NCI-H460 (cell line): ENCODE data around the gene TM7SF3. TPM values are rescaled to one million over a fixed set of nuclear protein-coding genes. Genes with fewer than 3 reads are reported as not detected.
"Not testable (repeated sequence)": the region's sequence is repeated elsewhere in the genome, so short reads cannot be mapped to it uniquely, and the experiment has no call there.

Experiments
- DNase-seq: peaks from one replicate; pipeline ENCODE4 v3.0.0-alpha.2; 2016; ENCODE audit warnings: low read depth; ENCODE audit errors: extremely low read depth
- total RNA-seq: library from RNA; depleted of rRNA; stranded (reverse); fragments of >200 nt; shearing (Covaris generic); gene quantifications from 2 replicates; pipeline ENCODE4 v1.2.3, GENCODE V29; 2014

The TM7SF3 gene
- total RNA-seq, 1 experiment from 2014 or later, result 117 TPM

- DNase-seq, result not testable (repeated sequence)
Observed at GRCh38 chr12:27017163-27017823, 3.1 kb upstream of the TM7SF3 start.

DNA sequence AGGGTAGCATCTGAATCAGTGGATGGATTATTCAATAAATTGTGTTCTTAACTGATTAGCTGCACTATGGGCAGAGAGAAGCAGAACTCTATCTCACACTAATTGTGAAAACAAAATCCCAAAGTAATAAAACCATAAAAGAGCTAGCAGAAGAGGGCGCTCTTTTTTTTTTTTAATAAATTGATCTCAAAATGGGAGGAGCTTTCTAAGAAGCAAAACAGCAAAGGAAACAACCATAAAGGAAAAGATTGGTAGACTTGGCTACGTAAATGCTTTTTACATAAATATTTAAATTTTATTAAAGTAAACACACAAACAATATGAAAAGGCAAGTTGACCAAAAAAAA, 1.5 kb upstream of the TM7SF3 start:
- DNase-seq, result no peak

DNA sequence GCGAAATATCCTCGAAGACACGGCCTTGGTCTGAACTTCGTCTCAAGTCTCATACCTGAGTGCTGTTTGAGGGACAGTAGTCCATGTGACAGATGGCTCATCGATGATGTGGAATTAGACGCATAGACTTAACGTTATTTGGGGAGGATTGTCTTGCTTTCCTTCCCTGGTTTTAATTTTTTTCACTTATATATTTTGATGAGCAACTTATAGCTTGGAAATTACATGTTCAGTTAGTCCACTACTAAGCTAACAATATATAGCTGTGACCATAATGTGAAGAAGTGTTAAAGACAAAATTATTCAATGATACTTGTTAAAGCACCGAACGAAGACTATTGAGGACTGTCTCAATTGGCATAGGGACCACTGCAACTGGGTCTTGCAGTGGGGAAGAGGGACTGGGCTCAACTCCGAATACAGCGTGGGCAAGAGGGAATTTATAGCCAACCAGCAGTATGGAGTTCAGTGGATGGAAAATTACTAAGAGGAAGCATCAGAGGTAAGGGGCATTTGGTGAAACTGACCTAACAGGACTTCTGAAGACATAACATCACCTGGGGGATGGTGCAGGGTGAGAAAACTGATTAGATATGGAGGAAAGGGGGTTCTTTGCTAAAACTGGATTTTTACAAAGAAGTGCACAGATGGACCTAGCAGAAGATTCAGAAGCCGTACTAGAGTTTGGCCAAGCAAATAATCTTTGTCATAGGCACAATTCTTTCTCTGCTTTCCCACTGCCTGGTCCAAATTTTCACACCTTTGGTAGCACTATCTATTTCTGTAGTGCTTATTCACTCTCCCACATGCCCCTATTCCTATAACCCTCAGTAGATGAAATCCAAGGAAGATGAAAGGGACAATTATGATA, 910 bp upstream of the TM7SF3 start:
- DNase-seq, result no peak

DNA sequence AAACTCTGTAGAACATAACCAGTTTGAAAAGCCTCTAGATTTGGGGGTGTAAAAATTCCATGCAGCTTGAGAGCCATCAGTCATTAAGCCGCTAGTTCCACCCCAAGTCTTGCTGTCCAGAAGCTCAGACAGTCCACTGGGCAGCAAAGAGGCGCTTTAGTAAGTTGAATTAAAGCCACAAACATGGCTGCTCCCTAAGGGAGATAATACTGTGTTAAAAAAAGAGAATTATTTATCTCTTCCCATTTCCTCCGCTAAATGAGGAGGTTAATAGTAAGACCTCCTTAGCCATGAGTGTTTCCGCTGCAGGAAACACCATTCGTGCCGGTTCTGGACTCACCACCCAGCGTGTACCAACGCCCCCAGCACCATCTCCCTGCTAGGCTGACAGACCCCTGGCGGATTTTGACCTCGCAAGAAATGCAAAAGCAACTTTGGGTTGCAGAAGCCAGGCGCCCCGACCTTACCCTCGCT, 536 bp downstream of the TM7SF3 start:
- DNase-seq, result no peak

GRCh38 chr12:27012982-27013255, 1.3 kb downstream of the TM7SF3 start:
- no peak for DNase-seq

DNA sequence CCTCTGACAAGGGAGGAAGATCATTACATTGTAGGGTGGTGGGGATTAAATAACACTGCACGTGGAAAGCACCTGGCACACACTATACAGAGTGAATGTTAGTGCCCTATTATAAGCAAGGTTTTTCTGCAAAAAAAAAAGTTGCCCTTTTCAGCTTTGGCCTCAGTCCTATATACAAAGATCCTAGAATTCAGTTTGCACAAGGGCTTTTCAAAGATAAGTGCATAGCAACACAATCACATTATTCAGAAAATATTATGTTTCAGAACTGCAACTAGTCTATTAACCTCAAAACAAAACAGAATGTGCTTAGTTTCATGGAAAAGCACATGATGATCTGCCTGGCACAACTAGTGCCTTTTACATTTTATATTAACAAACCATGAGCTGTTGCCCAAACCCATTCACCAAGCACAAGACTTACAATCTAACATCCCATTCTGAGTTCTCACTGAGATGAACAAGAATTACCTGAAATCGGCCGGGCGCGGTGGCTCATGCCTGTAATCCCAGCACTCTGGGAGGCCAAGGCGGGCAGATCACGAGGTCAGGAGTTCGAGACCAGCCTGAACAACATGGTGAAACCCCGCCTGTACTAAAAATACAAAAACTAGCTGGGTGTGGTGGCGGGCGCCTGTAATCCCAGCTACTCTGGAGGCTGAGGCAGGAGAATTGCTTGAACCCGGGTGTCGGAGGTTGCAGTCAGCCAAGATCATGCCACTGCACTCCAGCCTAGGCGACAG, 1.8 kb downstream of the TM7SF3 start:
- no peak for DNase-seq

DNA sequence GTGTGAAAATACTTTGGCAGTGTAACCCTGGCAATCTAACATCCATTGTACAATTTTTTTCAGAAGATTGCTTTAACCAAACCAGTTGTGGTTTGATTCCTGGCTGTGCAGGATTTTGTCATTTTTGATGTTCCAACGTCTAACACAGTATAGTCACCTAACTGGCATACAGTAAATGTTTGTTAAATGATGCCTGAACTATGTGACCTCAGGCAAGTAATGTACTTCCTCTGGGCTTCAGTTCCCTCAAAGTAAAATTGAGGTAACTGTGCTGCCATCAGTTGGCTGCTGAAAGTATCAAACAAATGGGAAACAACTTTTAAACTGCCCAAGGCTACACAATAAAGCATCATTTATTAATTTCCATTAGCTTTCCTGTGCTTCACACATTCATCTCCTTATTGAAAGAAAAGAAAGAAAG, 4.3 kb downstream of the TM7SF3 start:
- no peak for DNase-seq

DNA sequence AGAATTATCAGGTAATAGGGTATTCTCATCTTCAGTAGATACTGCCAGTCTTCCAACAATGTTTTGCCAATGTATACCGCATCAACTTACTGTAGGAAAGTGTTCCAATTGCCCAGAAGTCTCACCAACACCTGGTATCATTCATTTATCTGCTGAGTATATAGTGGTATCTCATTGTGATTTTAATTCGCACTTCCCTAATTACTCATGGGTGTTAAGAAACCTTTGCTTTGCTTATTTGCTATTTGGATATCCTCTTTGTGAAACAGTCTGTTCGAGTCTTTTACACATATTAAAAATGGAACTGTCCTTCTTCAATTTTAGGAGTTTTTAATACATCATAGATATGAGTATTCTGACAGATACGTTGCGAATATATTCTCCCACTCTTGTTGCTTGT, 6.1 kb downstream of the TM7SF3 start:
- no peak for DNase-seq

DNA sequence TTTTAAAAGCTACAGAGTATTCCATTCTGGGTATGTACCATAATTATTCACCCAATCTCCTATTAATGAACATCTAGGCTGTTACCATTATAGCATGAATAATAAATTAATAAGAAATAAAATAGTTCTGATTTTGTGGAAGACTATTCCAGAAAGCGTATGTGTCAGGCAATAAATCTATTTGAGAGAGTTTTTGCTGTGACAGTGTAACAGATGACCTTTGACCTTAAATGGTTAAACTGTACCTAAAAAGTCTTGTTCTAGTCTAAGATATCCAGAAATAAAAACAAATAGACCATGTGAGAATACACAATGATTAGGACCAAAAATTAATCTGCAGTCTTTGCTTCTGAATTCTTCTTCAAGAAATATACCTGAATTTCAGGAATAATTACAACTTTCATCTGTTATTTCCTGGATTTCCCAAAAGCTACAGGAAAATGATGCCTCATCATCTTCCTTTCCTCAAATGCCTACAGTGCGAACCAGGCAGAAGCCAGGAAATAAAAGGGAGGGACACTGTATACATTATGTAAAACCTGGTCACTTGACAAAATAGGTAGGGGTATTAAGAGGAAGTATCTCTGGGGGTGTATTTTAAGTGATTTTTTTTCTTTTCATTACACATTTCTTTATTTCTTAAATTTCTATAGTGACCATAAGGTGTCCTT, 7.3 kb downstream of the TM7SF3 start:
- no peak for DNase-seq

DNA sequence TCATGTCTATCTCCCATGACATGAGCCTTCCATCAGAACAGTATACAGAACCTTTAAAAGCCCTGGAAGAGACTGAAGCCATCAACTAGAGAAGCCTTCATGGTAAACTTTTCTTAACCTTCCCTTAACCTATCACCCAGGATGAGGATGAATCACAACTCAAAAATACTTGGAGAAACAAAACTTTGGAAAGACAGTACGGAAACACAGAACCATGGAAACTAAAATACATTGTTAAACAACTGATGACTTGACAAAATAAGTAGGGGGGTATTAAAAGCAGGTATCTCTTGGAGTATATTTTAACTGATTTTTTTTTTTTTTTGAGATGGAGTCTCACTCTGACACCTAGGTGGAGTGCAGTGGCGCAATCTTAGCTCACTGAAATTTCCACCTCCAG, 8.7 kb downstream of the TM7SF3 start:
- DNase-seq, result no peak

DNA sequence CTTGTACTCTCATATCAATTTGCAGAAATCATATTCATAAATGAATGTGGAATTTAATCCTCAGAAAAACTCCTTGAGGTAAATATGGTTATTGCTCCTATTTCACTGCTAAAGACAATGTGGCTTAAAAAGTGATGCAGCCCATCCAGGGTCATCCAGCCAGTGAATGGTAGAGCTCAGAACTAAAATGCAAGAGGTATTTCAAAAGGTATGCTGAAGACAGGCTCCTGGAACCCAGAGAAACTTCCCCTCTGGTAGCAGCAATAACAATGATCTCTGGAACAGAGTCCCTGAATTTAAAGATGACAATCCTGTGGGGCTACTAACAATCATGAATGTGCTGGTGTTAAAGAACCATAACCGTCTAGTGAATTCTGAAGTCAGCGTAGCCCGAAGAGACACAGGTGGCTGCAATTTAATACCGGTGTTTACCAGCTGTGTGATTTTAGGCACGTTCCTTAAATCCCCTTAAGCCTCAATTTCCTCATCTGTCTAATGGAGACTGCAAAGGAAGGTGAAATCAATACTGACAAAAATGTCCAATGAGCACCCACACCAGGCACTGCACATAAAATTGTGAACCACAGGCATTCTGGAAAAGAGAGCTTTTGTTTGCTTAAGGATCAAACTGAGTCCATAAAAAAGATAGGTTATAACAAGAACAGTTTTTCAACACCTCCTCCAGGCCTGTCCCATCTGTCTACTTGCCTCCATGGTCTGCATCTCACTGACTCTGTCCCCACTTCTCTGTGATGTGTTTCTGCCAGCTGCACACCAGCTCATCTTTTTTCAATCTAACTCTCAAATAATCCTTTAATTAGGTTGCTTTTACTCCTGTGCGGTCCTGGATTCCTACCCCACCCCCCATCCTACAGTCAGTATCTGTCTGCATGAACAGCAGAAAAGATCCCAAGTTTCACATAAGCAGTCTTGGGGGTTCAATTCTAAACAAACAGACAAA, 10.5 kb downstream of the TM7SF3 start:
- DNase-seq, result no peak

- DNase-seq, result no peak
Observed at GRCh38 chr12:27002141-27002540, 12.0 kb downstream of the TM7SF3 start.

DNA sequence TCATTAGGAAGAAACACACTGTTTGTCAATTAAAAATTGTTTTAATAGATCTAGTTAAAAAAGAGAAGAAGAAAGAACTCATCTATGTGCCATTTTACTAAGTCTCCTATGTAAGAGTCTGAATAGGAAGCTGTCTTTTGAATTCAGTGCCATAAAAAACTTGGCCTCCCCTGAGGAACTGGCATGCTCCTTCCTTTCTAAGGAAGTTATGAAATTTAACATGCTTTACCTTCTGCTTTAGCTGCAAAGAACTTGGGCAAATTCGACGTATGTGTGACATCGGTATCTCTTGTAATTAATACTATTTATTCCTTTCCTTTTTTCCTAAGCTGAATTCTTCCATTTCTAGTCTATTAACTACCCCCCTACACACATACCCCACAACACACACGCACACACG, 12.5 kb downstream of the TM7SF3 start:
- no peak for DNase-seq

DNA sequence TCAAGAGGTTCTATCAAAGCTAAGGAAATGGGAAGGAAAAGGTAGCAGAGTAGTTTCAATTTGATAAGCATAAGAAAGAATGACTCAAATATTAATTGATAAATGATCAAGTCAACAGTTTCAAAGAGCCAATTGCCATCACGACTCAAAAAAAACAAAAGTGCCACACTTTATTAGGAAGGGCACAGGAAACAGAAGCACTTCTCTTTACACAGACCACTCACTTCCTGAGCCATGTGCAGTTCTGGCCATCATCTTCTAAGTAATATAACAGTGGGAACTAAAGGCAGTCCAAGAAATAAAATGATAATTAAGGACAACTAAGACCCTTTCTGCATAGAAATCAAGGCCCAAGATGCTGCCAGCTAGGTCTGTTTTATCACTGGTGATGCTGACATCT, 13.2 kb downstream of the TM7SF3 start:
- no peak for DNase-seq

DNA sequence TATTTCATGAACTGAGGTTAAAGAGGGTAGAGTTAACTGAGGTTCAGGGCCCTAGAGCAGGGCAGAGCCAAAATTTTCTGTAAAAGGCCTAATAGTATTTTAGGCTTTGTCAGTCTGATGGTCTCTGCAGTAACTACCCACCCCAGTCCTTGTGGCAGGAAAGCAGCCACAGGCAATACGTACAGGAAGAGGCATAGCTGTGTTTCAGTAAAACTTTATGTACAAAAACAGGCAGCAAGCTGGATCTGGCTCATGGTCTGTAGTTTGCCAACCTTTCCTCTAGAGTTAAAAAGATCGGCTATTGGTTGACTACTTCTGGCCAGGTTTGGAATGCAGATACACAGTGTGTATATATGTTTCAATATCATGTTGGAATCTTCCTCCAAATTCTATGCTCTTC, 17.2 kb downstream of the TM7SF3 start:
- DNase-seq, result no peak

DNA sequence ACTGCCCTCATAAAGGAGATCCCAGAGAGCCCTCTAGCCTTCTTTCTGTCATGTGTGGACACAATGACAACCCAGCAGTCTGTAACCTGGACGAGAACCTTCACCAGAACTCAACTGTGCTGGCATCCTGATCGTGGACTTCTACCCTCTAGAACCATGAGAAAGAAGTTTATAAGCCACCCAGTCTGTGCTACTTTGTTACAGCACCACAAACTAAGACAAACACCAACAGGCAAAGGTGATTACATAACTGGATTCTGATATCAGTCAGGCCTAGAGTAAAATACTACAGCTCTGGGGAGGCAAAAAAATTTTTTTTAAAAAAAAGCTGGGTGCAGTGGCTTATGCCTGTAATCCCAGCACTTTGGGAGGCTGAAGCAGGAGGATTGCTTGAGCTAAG, 18.5 kb downstream of the TM7SF3 start:
- DNase-seq, result no peak

GRCh38 chr12:26994109-26994508, 20.1 kb downstream of the TM7SF3 start:
- DNase-seq, result no peak

- DNase-seq, result no peak
Observed at GRCh38 chr12:26991826-26992225, 22.4 kb downstream of the TM7SF3 start.

DNA sequence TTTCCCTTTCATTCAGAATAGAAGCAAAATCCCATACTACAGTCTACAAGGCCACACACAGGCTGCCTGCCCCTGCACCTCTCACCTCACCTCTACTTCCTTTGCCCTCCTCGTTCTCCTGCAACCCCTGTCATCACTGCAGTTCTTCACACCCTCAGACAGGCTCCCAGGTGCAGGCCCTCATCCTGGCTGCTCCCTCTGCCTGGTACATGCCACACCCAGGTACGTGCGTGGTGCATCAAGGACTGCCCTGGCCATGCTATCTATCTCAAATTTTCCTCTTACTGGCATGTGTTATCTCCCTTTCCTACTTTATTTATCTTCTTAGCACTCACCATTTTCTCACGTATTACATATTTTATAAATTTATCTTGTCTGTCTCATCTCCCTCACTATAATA, 24.3 kb downstream of the TM7SF3 start:
- no peak for DNase-seq

DNA sequence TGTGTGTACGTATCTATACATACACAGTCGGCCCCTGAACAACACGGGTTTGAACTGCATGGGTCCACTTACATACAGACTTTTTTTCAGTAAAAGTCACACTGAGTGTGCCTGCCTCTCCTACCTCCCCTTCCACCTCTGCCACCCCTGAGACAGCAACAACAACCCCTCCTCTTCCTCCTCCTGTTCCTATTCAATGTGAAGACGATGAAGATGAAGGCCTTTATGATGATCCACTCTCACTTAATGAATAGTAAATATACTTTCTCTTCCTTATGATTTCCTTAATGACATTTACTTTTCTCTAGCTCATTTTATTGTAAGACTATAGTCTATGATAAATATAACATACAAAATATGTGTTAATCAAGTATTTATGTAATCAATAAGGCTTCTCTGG, 25.5 kb downstream of the TM7SF3 start:
- no peak for DNase-seq
